Activated naive CD4-positive, alpha-beta T cell treated with anti-CD3 and anti-CD28 coated beads, Interleukin-2, amount 50 U/mL, for 72 hours (primary cell): Measurements from ENCODE around the gene ABCB11. TPM values are rescaled to one million over a fixed set of nuclear protein-coding genes. Genes with fewer than 3 reads are reported as not detected.
"Not testable (repeated sequence)": the region's sequence is repeated elsewhere in the genome, so short reads cannot be mapped to it uniquely, and the experiment has no call there.

Source experiments
- ATAC-seq, 2 donors: fragments of 150-1000 bp; cut with Tn5 transposase; 2 replicates each; pipeline ENCODE4 v1.10.0; 2021; ENCODE audit warnings: mild to moderate bottlenecking in 2 of 2, moderate library complexity in 2 of 2
- DNase-seq, 2 donors: peaks; one replicate each; pipeline ENCODE4 v3.0.0; 2021 to 2022; ENCODE audit warnings: low spot score in 2 of 2
- H3K27ac Mint-ChIP-seq, 2 donors: one replicate each; pipeline ENCODE4 v1.8.0; 2022; ENCODE audit warnings: mild to moderate bottlenecking in 2 of 2, mixed read lengths in 2 of 2
- H3K36me3 Mint-ChIP-seq, 2 donors: one replicate each; pipeline ENCODE4 v1.8.0; 2022; ENCODE audit warnings: mixed read lengths in 2 of 2
- H3K9me3 Mint-ChIP-seq, 2 donors: one replicate each; pipeline ENCODE4 v1.8.0; 2022; ENCODE audit warnings: mixed read lengths in 2 of 2
- total RNA-seq, 2 donors: library from RNA; stranded (reverse); gene quantifications; one replicate each; pipeline ENCODE4 v1.2.3, GENCODE V29; 2022

The ABCB11 gene
- total RNA-seq, 2 donors from 2014 or later, result not detected

GRCh38 chr2:169018390-169018789 lies 12.7 kb downstream of the ABCB11 start:
- DNase-seq, result no peak
- Mint-ChIP-seq H3K9me3 (peaks cover 0 to 5% of the 10 kb centered on the region in 2 donors), H3K27ac (no peak overlapping the region), H3K36me3 (no peaks in the 10 kb centered on the region)
- no peak for ATAC-seq

- Mint-ChIP-seq H3K27ac (no peak overlapping the region), H3K36me3 (no peaks in the 10 kb centered on the region), H3K9me3 (peaks cover 0 to 9% of the 10 kb centered on the region in 2 donors)
- no peak for DNase-seq
- no peak for ATAC-seq
Observed at GRCh38 chr2:169015943-169016342, 15.2 kb downstream of the ABCB11 start.

- peaks cover 0 to 9% of the 10 kb centered on the region in 2 donors for H3K9me3 Mint-ChIP-seq
- no peak overlapping the region for H3K27ac Mint-ChIP-seq
- H3K36me3 Mint-ChIP-seq, result no peaks in the 10 kb centered on the region
- DNase-seq (no peak), ATAC-seq (no peak)
Observed at GRCh38 chr2:169014780-169015179, 16.3 kb downstream of the ABCB11 start.

DNA sequence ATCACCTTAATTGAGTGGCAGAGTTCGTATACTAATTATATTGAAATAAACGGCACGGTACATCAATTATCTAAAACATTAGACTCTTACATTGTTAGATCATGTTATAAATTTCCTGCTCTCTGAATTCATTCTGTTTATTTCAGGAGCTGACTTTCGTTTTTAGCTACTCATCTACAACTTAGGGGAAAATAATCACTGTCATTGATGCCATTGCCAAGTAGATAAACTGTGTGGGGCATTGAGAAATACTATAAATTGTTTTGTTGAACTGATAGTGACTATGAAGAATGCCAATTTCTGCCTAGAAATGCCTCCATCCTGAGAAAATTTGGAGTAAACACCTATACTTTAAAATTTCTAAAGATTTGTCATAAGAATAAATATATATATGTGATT lies 17.5 kb downstream of the ABCB11 start:
- DNase-seq, result no peak
- no peak for ATAC-seq
- no peaks in the 10 kb centered on the region for H3K36me3 Mint-ChIP-seq
- peaks cover 0 to 9% of the 10 kb centered on the region in 2 donors for H3K9me3 Mint-ChIP-seq
- H3K27ac Mint-ChIP-seq, result no peak overlapping the region

- peak overlapping the region in 1 of 2 donors; percentile 37 for H3K27ac Mint-ChIP-seq
- DNase-seq (no peak), ATAC-seq (peak in 1 of 2 donors; percentile 68)
- H3K36me3 Mint-ChIP-seq, result no peaks in the 10 kb centered on the region
- H3K9me3 Mint-ChIP-seq, result peaks cover 0 to 13% of the 10 kb centered on the region in 2 donors
Observed at GRCh38 chr2:169012812-169013627, 18.1 kb downstream of the ABCB11 start.

DNA sequence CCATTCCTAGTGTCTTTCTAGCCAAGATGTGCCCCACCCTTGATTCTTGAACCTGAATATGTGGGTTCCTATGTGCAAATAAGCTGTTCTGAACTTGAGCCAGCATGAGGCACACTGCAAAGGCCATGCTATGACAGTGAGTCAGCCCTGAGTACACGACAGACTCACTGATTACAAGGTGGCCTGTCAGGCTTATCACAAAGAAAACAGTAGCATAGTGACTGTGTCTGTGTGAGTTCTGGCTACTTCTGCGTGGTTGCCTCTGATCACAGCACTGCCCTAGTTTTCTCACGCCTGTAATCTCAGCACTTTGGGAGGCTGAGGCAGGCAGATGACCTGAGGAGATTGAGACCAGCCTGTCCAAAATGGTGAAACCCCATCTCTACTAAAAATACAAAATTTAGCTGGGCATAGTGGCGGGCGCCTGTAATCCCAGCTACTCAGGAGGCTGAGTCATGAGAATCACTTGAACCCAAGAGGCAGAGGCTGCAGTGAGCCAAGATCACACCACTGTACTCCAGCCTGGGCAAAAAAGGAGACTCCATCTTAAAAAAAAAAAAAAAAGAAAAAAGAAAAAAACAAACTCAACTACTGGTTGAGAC lies 18.8 kb downstream of the ABCB11 start:
- peak; percentile 71 to 83 for ATAC-seq
- H3K27ac Mint-ChIP-seq, H3K36me3 Mint-ChIP-seq, DNase-seq: not testable (repeated sequence)
- peaks cover 0 to 13% of the 10 kb centered on the region in 2 donors for H3K9me3 Mint-ChIP-seq

DNA sequence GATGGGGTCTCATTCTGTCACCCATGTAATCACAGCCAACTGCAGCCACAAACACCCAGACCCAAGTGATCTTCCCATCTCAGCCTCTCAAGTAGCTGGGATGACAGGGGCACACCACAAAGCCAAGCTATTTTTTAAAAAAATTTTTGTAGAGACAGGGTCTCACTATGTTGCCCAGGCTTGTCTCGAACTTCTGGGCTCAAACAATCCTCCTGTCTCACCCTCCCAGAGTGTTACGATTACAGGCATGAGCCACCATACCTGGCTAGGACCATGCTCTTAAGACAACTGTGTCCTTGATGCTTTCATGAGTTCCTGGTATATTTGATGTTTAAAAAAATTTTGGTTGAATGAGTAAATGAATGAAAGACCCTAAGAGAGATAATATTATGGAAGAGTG lies 19.4 kb downstream of the ABCB11 start:
- Mint-ChIP-seq H3K36me3 (no peaks in the 10 kb centered on the region), H3K9me3 (peaks cover 0 to 13% of the 10 kb centered on the region in 2 donors), H3K27ac (no peak overlapping the region)
- ATAC-seq (no peak), DNase-seq (no peak)

GRCh38 chr2:169010633-169011460 lies 20.3 kb downstream of the ABCB11 start:
- no peak for DNase-seq
- H3K9me3 Mint-ChIP-seq, result peaks cover 0 to 13% of the 10 kb centered on the region in 2 donors
- H3K27ac Mint-ChIP-seq, result no peak overlapping the region
- no peaks in the 10 kb centered on the region for H3K36me3 Mint-ChIP-seq
- no peak for ATAC-seq

DNA sequence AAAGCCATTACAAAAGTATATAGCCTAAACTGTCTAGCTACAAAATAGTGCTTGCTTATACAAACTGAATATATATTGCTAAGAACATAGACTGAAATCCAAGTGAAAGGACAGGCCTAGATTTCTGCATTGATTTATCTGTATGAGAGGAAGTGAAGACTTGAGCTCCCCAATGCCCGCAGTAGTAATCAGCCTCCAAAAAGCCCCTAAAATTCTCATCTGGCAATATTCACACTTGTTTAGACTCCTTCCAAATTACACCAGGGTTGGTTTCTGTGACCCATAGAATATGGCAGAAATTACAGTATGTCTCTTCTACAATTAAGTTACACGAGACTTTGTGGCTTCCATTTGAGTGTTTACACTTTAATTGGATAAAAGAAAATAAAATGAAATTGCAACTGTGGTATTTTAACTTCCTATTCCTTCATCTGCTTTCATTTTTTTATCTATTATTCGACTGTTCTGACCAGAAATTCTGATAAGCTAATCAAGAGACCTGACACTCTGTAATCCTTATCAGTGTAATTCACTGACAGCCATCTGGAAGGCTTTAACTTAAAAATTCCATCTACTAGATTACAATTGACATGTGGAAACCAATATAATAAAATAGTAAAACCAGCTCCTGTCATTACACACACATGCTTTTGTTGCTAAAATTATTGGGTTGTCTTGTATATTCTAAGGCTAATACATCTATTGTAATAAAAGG lies 21.1 kb downstream of the ABCB11 start:
- Mint-ChIP-seq H3K9me3 (peaks cover 0 to 11% of the 10 kb centered on the region in 2 donors), H3K27ac (no peak overlapping the region), H3K36me3 (no peaks in the 10 kb centered on the region)
- ATAC-seq (no peak), DNase-seq (no peak)

- H3K9me3 Mint-ChIP-seq, result peaks cover 0 to 5% of the 10 kb centered on the region in 2 donors
- ATAC-seq, result no peak
- no peak for DNase-seq
- H3K36me3 Mint-ChIP-seq, result peaks cover 0 to 6% of the 10 kb centered on the region in 2 donors
- no peak overlapping the region for H3K27ac Mint-ChIP-seq
Observed at GRCh38 chr2:169007941-169008340, 23.2 kb downstream of the ABCB11 start.

DNA sequence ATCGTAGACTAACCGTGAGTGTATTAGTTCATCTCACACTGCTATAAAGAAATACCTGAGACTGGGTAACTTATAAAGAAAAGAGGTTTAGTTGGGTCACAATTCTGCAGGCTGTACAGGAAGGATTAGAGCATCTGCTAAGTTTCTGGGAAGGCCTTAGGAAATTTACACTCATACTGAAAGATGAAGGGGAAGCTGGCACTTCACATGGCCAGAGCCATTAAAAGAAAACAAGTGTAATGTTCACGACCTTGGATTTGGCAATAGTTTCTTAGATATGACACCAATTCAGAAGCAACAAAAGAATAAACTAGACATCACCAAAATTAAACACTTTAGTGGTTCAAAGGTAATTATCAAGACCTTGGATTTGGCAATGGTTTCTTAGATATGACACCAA lies 23.8 kb downstream of the ABCB11 start:
- H3K9me3 Mint-ChIP-seq, result peaks cover 0 to 5% of the 10 kb centered on the region in 2 donors
- peaks cover 0 to 6% of the 10 kb centered on the region in 2 donors for H3K36me3 Mint-ChIP-seq
- ATAC-seq (no peak), DNase-seq (no peak)
- no peak overlapping the region for H3K27ac Mint-ChIP-seq

- DNase-seq (no peak), ATAC-seq (no peak)
- peaks cover 0 to 6% of the 10 kb centered on the region in 2 donors for H3K36me3 Mint-ChIP-seq
- peaks cover 0 to 5% of the 10 kb centered on the region in 2 donors for H3K9me3 Mint-ChIP-seq
- no peak overlapping the region for H3K27ac Mint-ChIP-seq
Observed at GRCh38 chr2:169006665-169007064, 24.5 kb downstream of the ABCB11 start.

DNA sequence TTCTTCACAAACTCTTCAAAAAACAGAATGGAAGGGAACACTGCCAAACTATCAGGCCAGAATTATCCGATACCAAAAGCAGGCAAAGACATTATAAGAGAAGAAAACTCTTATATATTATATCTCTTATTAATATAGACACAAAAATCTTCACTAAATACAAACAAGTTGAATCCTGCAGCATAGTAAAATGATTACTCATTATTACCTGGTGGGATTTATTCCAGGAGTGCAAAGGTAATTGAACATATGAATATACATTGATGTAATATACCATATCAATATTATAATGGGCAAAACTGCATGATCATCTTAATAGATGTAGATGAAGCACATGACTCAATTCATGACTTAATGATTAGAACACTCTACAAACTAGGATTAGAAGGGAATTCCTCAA lies 25.1 kb downstream of the ABCB11 start:
- ATAC-seq (no peak), DNase-seq (no peak)
- Mint-ChIP-seq H3K27ac (no peak overlapping the region), H3K36me3 (peaks cover 0 to 6% of the 10 kb centered on the region in 2 donors), H3K9me3 (peaks cover 0 to 5% of the 10 kb centered on the region in 2 donors)

DNA sequence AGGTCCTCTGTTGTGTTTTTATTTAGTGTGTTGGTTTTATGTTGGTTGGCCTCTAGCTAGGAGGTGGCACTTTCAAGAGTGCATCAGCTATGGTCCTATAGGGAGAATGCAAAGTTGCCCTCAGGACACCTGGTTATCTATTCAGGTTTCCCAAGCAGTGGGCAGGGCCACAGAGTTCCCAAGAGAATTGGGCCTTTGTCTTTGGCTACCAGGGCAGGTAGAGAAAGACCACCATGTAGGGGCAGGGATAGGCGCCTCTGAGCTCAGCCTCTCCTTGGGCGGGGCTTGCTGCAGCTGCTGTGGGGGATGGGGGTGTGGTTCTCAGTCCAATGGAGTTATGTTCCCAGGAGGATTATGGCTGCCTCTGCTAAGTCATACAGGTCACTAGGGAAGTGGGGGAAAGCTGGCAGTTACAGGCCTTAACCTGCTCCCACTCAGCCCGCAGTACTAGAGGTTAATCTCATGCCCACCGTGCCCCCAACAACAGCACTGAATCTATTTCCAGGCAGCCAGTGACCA lies 26.0 kb downstream of the ABCB11 start:
- no peak for DNase-seq
- ATAC-seq, result no peak
- H3K27ac Mint-ChIP-seq, result no peak overlapping the region
- peaks cover 0 to 6% of the 10 kb centered on the region in 2 donors for H3K36me3 Mint-ChIP-seq
- peaks cover 0 to 5% of the 10 kb centered on the region in 2 donors for H3K9me3 Mint-ChIP-seq

DNA sequence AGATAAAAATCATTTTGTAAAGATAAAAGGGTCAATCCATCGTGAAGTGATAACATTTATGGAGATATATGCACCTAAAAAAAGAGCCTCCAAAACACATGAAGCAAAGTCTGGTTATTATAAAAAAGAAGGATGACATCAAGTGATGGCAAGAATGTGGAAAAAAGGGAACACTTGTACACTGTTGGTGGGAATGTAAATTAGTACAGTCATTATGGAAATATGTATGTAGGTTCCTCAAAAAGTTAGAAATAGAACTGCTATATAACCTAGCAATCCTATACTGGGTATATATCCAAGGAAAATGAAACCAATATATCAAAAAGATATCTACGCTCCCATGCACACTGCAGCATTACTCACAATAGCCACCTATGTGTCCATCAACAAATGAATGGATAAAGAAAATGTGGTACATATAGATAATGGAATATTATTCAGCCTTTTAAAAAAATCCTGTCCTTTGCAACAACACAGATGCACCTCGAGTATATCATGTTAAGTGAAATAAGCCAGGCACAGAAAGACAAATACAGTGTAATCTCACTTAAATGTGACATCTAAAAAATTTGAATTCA lies 28.9 kb downstream of the ABCB11 start:
- Mint-ChIP-seq H3K36me3 (peaks cover 0 to 6% of the 10 kb centered on the region in 2 donors), H3K9me3 (no peaks in the 10 kb centered on the region), H3K27ac (no peak overlapping the region)
- DNase-seq (no peak), ATAC-seq (no peak)
